Tibial artery (tissue), 4 donors: ENCODE data around the gene SH2D1B.

Experiments used
- DNase-seq, 2 donors: peaks; one replicate each; pipeline ENCODE4 v3.0.0-alpha.2; 2019
- H3K27ac ChIP-seq, 2 donors: fragments of 200-600 bp; sonication (generic) in 1 of 2; 1 replicate in 1 of 2; 2 replicates in 1 of 2; pipeline ENCODE4 v1.5.1; 2018 to 2019; ENCODE audit warnings: mild to moderate bottlenecking in 1 of 2
- H3K27me3 ChIP-seq, 2 donors: fragments of 200-600 bp; sonication (generic) in 1 of 2; one replicate each; pipeline versions ENCODE4 v1.5.1 to v1.6.0; 2016 to 2019
- H3K36me3 ChIP-seq, 3 donors: fragments of 200-600 bp; sonication (generic) in 2 of 3; one replicate each; pipeline ENCODE4 v1.5.1; 2016 to 2019; ENCODE audit warnings: mild to moderate bottlenecking in 2 of 3
- H3K4me1 ChIP-seq, 4 donors: fragments of 200-600 bp; sonication (generic) in 2 of 4; 1 replicate in 3 of 4; 2 replicates in 1 of 4; pipeline ENCODE4 v1.5.1; 2016 to 2019
- H3K4me3 ChIP-seq, 2 donors: fragments of 200-600 bp; sonication (generic) in 1 of 2; 1 replicate in 1 of 2; 2 replicates in 1 of 2; pipeline ENCODE4 v1.5.1; 2018 to 2019; ENCODE audit warnings: mild to moderate bottlenecking in 2 of 2
- H3K9me3 ChIP-seq, 3 donors: fragments of 200-600 bp; sonication (generic) in 1 of 3; one replicate each; pipeline ENCODE4 v1.5.1; 2016 to 2019
- CTCF ChIP-seq, 2 experiments: fragments of 200-600 bp in 1 of 2; fragments of 450-650 bp in 1 of 2; IDR thresholded peaks; one replicate each; pipeline ENCODE4 v1.5.1; 2017 to 2019; ENCODE audit warnings: antibody characterized with exemption in 2 of 2, mild to moderate bottlenecking in 1 of 2, moderate library complexity in 1 of 2
- intact Hi-C: fragments of 100-400 bp; cut with DNase I; formaldehyde crosslinking; loops from one replicate; pipeline ENCODE4 v1.15.0; 2023; ENCODE audit warnings: low total_unique reads

Gene SH2D1B

GRCh38 chr1:162383516-162383915 is 28.4 kb downstream of the SH2D1B start:
- H3K27ac ChIP-seq, result no peak overlapping the region
- H3K9me3 ChIP-seq, result no peaks in the 10 kb centered on the region
- DNase-seq, result peak in 1 of 2 donors; percentile 42
- peaks cover 0 to 43% (median 0%) of the 10 kb centered on the region in 3 donors for H3K36me3 ChIP-seq
- no peak for TF ChIP-seq CTCF (IDR thresholded peaks at IDR 0.05)
- H3K4me1 ChIP-seq, result no peaks in the 10 kb centered on the region
- no peak overlapping the region for H3K4me3 ChIP-seq
- intact Hi-C loops, result no loop called here
- no peaks in the 10 kb centered on the region for H3K27me3 ChIP-seq

GRCh38 chr1:162383091-162383490 is 28.8 kb downstream of the SH2D1B start:
- H3K27ac ChIP-seq, result no peak overlapping the region

GRCh38 chr1:162381941-162382750 is 29.8 kb downstream of the SH2D1B start:
- DNase-seq, result peak in 1 of 2 donors; percentile 38
- Histone ChIP-seq H3K9me3 (no peaks in the 10 kb centered on the region), H3K4me3 (no peak overlapping the region), H3K27ac (no peak overlapping the region), H3K36me3 (peaks cover 0 to 43% (median 0%) of the 10 kb centered on the region in 3 donors), H3K4me1 (no peaks in the 10 kb centered on the region), H3K27me3 (no peaks in the 10 kb centered on the region)
- intact Hi-C loops, result no loop called here
- no peak for TF ChIP-seq CTCF (IDR thresholded peaks at IDR 0.05)

More at GRCh38 chr1:162383091-162383490, 28.8 kb downstream of the SH2D1B start:
- Histone ChIP-seq H3K27me3 (no peaks in the 10 kb centered on the region), H3K4me1 (no peaks in the 10 kb centered on the region), H3K36me3 (peaks cover 0 to 43% (median 0%) of the 10 kb centered on the region in 3 donors), H3K9me3 (no peaks in the 10 kb centered on the region), H3K4me3 (no peak overlapping the region)
- intact Hi-C loops, result no loop called here
- no peak for TF ChIP-seq CTCF (IDR thresholded peaks at IDR 0.05)
- DNase-seq, result peak in 1 of 2 donors; percentile 21

- no peak for TF ChIP-seq CTCF (IDR thresholded peaks at IDR 0.05)
- H3K4me1 ChIP-seq, result no peaks in the 10 kb centered on the region
- no peaks in the 10 kb centered on the region for H3K9me3 ChIP-seq
- DNase-seq, result peak in 1 of 2 donors; percentile 13
- peaks cover 0 to 43% (median 0%) of the 10 kb centered on the region in 3 donors for H3K36me3 ChIP-seq
- intact Hi-C loops, result no loop called here
- H3K4me3 ChIP-seq, result no peak within 1 kb of the TSS
- no peak within 1 kb of the TSS for H3K27ac ChIP-seq
- no peaks in the 10 kb centered on the region for H3K27me3 ChIP-seq
Observed at GRCh38 chr1:162381383-162381782, 30.6 kb downstream of the SH2D1B start, which contains the start of gene C1orf226. Gene C1orf226 (plus strand): TSS chr1:162381728. CDS start chr1:162381902, 174 bp downstream.

- no peak overlapping the region for H3K4me3 ChIP-seq
- intact Hi-C loops, result no loop called here
- no peaks in the 10 kb centered on the region for H3K4me1 ChIP-seq
- DNase-seq, result peak in 1 of 2 donors; percentile 55
- peaks cover 0 to 35% (median 0%) of the 10 kb centered on the region in 3 donors for H3K36me3 ChIP-seq
- no peaks in the 10 kb centered on the region for H3K9me3 ChIP-seq
- H3K27me3 ChIP-seq, result no peaks in the 10 kb centered on the region
- H3K27ac ChIP-seq, result no peak overlapping the region
- no peak for TF ChIP-seq CTCF (IDR thresholded peaks at IDR 0.05)
Observed at GRCh38 chr1:162380061-162380846, 31.7 kb downstream of the SH2D1B start.
